DMS79 (cell line): ENCODE data around the gene MPPED1.

Experiments
- DNase-seq: peaks from one replicate; lab custom pipeline; 2025; lab: John Stamatoyannopoulos, UW

The MPPED1 gene

DNA sequence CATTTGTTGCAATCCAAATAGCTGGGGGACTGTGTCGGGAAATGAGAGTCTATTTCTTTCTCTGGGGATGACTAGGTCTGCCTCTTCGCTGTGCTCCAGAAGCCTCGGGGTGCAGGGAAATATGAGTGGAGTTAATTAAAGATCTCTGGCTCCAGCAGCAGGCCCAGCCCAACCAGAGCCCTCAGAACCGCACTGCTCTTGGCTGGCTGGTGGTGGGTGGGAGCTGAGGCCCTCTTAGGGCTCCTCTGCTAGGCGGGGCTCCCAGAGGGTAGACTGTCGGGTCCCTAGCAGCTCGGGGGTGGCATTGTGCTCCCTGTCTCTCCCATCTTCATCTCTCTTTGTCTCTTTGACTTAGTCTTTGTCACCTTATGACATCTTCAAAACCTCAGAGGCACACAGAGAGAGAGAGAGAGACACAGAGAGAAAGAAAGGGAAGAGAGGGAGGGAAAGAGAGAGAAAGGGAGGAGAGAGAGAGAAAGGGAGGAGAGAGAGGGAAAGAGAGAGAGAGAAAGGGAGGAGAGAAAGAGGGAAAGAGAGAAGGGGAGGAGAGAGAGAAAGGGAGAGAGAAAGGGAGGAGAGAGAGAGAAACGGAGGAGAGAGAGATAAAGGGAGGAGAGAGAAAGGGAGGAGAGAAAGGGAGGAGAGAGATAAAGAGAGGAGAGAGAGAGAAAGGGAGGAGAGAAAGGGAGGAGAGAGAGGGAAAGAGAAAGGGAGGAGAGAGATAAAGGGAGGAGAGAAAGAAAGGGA, 20.2 kb downstream of the MPPED1 start:
- DNase-seq, result no peak

- DNase-seq, result no peak
Observed at GRCh38 chr22:43432883-43433415, 21.1 kb downstream of the MPPED1 start.

DNA sequence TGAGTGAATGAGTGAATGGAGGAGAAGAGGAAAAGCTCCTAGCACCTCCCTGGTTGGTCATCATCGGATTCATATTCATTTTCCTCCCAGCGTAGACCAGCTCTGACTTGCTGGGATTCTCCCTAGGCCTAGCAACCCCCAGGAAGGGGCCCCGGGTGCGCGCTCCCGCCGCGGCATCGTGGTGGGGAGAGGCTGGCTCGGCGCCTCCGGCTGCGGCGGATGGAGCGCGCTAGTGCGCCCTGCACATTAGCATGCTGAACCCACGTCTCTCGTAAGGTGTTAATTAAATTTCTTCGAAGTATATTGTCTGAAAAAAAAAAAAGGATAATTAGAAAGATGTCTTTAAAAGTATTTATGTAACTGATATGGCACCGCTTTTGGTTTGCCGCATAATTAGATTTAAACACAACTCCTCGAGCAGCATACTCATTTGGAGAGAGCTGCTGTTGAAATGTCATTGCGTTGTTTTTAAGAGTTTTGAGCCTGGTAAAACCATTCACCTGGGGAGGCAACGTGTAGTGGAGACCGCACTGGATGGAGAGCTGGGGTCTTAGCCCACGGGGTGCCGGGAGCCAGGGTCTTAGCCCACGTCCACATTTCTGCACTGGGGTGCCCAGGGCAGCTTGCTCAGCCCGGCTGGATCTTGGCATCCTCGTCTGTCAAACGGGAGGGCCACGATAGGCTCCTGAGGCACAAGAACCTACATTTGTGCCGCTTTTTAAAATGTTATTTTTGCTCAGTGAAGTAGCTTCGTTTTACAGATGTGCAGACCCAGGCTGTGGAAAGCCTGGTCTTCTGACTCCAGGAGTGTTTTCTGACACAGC, 21.8 kb downstream of the MPPED1 start:
- no peak for DNase-seq

- no peak for DNase-seq
Observed at GRCh38 chr22:43434275-43434927, 22.6 kb downstream of the MPPED1 start.

DNA sequence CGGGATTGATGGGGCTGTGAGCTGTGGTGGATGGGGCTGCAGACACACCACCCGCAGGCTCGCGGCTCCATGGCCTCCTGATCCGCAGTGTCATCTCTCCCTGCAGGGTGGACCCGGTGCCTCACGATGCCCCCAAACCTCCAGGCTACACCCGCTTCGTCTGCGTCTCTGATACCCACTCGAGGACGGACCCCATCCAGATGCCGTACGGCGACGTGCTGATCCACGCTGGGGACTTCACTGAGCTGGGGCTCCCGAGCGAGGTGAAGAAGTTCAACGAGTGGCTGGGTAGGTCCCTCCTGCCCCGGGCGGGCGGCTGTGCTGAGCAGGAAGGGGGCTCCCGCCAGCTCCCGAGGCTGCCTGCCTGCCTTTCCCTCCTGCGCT, 23.1 kb downstream of the MPPED1 start:
- no peak for DNase-seq

DNA sequence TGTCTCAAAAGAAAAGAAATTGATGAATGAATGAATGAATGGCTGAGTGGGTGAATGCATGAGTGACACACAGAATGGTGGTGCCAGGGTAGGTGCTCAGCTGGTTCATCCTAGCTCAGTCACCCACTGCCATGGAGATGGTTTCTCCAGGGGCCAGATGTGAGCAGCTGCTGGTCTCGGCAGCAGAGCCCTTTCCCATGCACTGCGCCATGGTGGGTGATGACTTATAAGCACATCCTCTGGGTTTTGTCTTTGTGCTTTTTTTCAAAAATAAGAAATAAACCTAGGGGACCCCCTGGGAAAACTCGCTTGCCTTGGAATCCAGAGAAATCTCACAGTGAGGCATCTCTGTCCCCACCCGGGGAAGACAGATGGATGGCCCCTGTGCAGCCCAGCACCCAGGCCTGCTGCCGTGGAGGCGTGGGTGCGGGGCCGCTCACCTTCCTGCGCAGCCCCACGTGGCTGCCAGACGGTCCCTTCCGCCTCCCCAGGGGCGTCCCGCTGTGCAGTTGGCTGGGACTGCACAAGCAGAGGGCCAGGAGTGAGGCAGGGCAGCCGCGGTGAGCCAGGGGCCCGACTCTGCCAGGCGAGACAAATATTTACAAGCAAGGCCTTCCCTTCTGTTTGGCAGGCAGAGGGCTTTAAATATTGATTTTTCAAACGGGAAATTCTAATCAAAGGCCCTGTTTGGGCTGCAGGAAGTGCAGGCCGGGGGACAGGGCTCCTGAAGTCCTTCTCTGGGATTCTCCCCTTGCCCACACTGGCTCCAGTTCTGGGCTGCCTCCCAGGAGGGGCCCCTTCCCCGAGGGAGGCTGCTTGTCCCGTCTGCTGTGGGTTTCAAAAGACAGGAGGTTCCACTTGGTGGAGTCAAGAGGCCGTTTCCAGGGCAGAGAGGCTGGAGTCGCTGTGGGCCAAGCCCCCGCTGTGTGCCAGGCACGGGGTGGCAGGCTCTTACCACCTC, 24.3 kb downstream of the MPPED1 start:
- peak; percentile 17 for DNase-seq

GRCh38 chr22:43436868-43437267, 25.1 kb downstream of the MPPED1 start:
- no peak for DNase-seq

GRCh38 chr22:43437871-43438475, 26.2 kb downstream of the MPPED1 start:
- DNase-seq, result no peak

GRCh38 chr22:43438666-43439347, 27.0 kb downstream of the MPPED1 start:
- DNase-seq, result no peak

DNA sequence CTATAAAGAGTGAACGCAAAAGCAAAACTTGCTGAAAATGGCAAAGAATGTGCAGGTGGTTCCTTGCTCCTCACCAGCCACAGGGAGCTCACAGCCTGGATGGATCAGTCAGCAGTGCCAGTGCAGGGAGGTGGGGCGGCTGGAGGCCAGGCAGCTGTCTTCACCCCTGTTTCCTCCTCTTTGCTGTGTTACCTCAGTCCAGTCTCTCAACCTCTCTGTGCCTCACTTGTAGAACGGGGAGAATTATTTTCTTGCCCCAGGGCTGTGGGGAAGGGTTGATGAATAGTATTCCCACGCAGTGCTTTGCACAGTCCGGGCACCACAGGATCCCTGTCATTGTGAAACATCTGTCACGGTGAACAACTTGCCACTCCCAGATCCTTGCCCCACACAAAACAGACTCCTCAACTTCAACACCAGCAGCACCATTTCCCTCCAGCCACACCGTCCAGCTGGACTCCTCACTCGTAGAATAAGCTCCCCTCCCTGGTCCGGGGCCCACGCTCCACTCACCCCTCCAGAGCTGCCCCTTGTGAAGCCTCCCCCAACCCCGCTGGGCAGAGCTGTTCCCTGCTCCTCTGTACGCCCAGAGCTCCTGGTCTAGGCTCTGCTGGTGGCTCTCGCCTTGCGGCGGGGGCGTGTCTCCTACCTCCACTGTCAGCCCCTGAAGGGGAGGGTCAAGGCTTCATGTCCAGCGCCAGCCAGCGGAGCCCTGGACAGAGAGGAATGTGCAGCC, 27.7 kb downstream of the MPPED1 start:
- DNase-seq, result no peak

GRCh38 chr22:43440104-43440387, 28.2 kb downstream of the MPPED1 start:
- no peak for DNase-seq

DNA sequence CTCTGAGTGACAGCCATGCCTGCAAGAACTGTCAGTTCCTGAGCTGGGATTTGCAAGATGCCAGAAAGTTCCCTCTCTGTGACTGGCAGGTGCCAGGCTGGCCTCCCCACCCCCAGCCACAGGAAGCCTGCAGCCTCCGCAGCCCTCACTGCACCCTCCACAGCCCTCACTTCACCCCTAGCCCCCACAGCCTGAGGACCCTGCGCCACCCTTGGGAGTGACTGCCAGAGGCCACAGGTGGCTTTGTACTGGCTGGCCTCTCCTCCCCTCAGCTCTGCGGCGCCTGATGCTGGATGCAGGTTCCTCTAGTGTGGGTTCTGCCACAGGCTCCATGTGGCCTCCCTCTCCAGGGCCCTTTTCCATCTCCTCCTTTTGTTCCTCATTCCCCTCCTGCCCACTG, 28.7 kb downstream of the MPPED1 start:
- no peak for DNase-seq

DNA sequence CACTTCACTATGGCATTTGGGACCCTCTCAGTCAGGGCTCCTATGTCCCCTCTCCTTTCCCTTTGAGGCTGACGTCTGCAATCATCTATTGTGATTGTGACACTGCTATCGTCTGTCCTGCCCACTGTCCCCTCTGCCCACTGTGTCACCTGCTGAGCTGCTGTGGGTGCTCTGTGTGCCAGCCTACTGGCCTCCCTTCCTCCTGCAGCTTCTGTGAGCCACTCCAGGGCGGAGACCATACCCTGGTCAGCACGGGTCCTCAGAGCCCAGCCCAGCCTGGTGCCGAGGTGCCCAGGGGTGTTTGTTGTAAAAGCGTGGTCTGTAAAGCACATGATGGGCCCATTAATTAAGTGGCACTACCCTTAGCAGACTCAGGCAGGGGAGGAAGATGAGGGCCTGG, 29.4 kb downstream of the MPPED1 start:
- no peak for DNase-seq

DNA sequence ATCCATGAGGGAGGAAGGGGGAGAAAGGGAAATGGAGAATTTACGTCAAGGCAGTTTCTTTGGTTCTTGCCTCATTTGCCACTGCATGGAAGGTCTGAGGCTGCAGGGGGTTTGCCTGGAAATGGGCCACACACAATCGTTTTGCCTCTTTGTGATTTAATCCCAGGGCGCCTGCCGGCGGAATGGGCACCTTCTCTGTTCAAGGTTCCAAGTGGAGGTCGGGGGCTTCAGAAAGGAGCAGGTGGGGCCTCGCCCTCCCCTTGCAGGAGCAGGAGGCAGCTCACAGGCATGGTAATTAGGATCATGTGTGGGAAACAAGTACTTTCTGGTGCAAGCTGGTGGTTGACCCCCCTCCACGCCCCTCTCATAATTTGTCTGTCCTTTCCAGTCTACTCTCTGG, 29.9 kb downstream of the MPPED1 start:
- no peak for DNase-seq

GRCh38 chr22:43442386-43443151, 30.8 kb downstream of the MPPED1 start:
- no peak for DNase-seq

- DNase-seq, result no peak
Observed at GRCh38 chr22:43443152-43443471, 31.3 kb downstream of the MPPED1 start.

DNA sequence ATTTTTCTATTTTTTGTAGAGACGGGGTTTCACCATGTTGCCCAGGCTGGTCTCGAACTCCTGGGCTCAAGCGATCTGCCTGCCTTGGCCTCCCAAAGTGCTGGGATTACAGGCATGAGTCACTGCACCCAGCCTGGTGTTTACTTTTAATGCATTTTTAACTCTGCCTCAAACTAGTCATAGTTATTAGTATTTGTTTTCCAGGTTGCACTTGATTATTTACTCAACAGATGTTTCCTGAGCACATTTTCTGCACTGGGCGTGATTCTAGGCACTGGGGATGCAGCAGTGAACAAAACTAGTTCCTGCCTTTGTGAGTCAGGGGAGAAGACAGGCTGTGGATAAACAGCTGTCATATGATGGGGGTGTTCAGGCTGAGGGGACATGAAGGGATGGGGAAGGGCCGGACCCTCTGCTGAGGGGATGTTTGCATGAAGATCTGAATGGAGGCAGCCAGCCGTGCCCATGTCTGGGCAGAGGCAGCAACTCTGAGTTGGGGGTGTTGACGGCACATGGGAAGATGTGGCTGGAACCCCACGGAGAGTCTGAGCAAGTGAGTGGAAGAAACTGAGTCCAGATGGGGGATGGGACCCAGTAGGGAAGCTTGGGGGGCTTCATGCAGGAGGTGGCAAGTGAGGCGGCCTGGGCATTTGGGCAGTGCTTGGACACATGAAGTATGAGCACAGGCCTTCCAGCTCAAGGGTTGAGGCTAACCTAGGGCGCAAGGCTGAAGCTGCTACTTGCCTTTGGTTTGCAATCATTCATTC, 34.4 kb downstream of the MPPED1 start:
- DNase-seq, result no peak

DNA sequence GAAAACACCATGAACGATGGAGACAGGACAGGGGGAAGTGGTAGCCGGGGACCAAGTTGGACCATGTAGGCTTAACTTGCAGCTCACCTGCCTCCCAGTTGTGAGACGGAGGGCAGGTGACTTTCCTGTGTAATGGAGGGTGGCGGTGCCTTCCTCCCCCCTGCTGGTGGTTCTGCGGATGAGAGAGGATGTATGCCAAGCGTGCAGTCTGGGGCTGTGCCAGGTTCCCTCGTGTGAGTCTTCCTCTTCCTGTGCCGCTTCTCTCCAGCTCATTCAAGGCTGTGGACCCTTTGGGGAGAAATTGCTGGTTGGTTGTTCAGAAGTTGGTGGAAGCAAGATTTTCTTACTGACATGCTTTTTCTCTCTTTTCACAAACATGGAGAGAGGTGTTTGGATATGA, 35.1 kb downstream of the MPPED1 start:
- DNase-seq, result peak; percentile 88

DNA sequence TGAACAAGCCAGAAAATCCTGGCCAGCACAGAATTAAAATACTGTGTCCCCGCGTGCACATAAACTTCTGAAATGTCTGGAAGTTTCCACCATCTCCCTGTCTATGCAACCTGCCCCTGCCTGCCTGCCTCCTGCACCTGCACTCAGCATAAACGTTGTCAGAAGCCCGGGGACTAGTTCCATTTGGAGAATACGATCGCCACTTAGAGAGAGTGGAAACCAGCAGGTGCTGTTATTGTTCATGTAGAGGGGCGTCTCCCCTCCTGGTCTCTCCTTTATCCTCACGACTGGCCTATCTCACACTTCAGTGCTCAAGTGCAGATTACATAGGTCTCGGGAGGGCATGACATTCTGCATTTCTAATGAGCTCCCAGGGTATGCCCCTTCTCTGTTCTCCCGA, 35.6 kb downstream of the MPPED1 start:
- peak; percentile 89 for DNase-seq
